Natural killer cell (primary cell): ENCODE results near the gene PTPN7. TPM values are rescaled to one million over a fixed set of nuclear protein-coding genes. Genes with fewer than 3 reads are reported as not detected.

Experiments used
- ATAC-seq, 3 donors: fragments of 150-1000 bp in 2 of 3; fragments of 200-7000 bp in 1 of 3; cut with Tn5 transposase; 1 replicate in 1 of 3; 2 replicates in 2 of 3; pipeline ENCODE4 v1.10.0; 2021; ENCODE audit warnings: mild to moderate bottlenecking in 2 of 3, moderate library complexity in 2 of 3
- DNase-seq, 2 donors: peaks; one replicate each; pipeline versions ENCODE4 v3.0.0 to v3.0.0-alpha.2; 2013 to 2021; ENCODE audit warnings: mixed read lengths in 1 of 2
- H3K27ac ChIP-seq: one replicate; pipeline ENCODE4 v1.5.1; 2013; ENCODE audit warnings: mild to moderate bottlenecking, low read length
- H3K27me3 ChIP-seq: one replicate; pipeline ENCODE4 v1.6.1; 2013; ENCODE audit warnings: low read length; ENCODE audit not compliant: control insufficient read depth, insufficient read depth
- H3K36me3 ChIP-seq: one replicate; pipeline ENCODE4 v1.6.1; 2013; ENCODE audit warnings: low read length; ENCODE audit not compliant: control insufficient read depth, insufficient read depth
- H3K4me1 ChIP-seq: one replicate; pipeline ENCODE4 v1.6.1; 2013; ENCODE audit warnings: low read length; ENCODE audit not compliant: control insufficient read depth, insufficient read depth
- H3K4me3 ChIP-seq: one replicate; pipeline ENCODE4 v1.5.1; 2013; ENCODE audit warnings: low read length
- H3K9me3 ChIP-seq: one replicate; pipeline ENCODE4 v1.6.1; 2013; ENCODE audit warnings: low read length; ENCODE audit not compliant: control insufficient read depth, insufficient read depth
- H3K27ac Mint-ChIP-seq, 2 donors: one replicate each; pipeline ENCODE4 v1.8.0; 2022; ENCODE audit warnings: mild to moderate bottlenecking in 2 of 2, mixed read lengths in 2 of 2, moderate library complexity in 1 of 2
- H3K27me3 Mint-ChIP-seq, 2 donors: one replicate each; pipeline ENCODE4 v1.8.0; 2022; ENCODE audit warnings: low read depth in 2 of 2, mixed read lengths in 2 of 2
- H3K36me3 Mint-ChIP-seq: one replicate; pipeline ENCODE4 v1.8.0; 2022; ENCODE audit warnings: mixed read lengths
- H3K4me1 Mint-ChIP-seq, 2 donors: one replicate each; pipeline ENCODE4 v1.8.0; 2022; ENCODE audit warnings: mixed read lengths in 2 of 2
- H3K4me3 Mint-ChIP-seq: one replicate; pipeline ENCODE4 v1.8.0; 2022; ENCODE audit warnings: mild to moderate bottlenecking, moderate library complexity, mixed read lengths
- H3K9me3 Mint-ChIP-seq, 2 donors: one replicate each; pipeline ENCODE4 v1.8.0; 2022; ENCODE audit warnings: mixed read lengths in 2 of 2
- WGBS: methylation state at CpG from one replicate; pipeline ENCODE4 v1.1.7; 2013; ENCODE audit warnings: missing lambda C conversion rate; ENCODE audit not compliant: insufficient coverage; 5-methylcytosine and 5-hydroxymethylcytosine counted together
- intact Hi-C: fragments of 100-400 bp; cut with micrococcal nuclease; formaldehyde crosslinking; loops from one replicate; pipeline ENCODE4 v1.14.2; 2022
- total RNA-seq, 4 donors: library from RNA; stranded (reverse); fragments of 120-200 nt in 1 of 4; gene quantifications; one replicate each; pipeline versions ENCODE4 v1.2.3 to v1.2.4, GENCODE V29; 2013 to 2022
- TF ChIP-seq, protein P1 (sequence below): fragments of 200-600 bp; IDR thresholded peaks from one replicate; pipeline ENCODE4 v1.8.0; 2022; ENCODE audit warnings: antibody characterized with exemption

The PTPN7 gene
- total RNA-seq, 3 donors from 2014 or later (not counting 1 experiment from before 2014, with no cell fraction given), result 144 to 241 (median 196) TPM

DNA sequence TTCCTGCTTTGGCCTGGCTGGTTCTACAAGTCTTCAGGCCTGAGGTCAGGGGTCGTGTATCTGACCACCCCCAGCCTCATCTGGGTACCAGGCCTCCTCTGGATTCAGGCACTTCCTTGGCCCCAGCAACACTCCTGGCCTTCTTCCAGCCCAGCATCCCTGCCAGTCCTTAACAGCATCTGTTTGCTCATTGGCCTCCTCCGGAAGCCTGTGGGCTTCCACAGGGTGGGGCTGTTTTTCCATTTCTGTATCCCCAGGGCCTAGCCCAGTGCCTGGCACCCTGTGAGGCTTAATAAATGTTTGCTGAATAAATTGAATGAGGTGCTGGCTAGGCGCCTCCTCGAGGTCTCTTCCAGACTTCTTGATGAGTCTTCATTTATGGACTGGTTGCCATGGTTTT is 59.2 kb downstream of the PTPN7 start:
- Mint-ChIP-seq H3K4me3 (no peak overlapping the region), H3K27me3 (peaks cover 0 to 3% of the 10 kb centered on the region in 2 donors), H3K27ac (no peak overlapping the region), H3K36me3 (no peaks in the 10 kb centered on the region), H3K9me3 (no peaks in the 10 kb centered on the region), H3K4me1 (no peaks in the 10 kb centered on the region)
- WGBS, result 74% methylated on average over 4 of the region's 4 CpGs
- H3K4me3 ChIP-seq, result no peak overlapping the region
- no peak for ATAC-seq
- intact Hi-C loops, result no loop called here
- no peak for DNase-seq
- H3K27ac ChIP-seq, result no peak overlapping the region
- no peaks in the 10 kb centered on the region for H3K27me3 ChIP-seq
- H3K36me3 ChIP-seq, result no peaks in the 10 kb centered on the region
- H3K4me1 ChIP-seq, result no peaks in the 10 kb centered on the region
- TF ChIP-seq, protein P1, sequence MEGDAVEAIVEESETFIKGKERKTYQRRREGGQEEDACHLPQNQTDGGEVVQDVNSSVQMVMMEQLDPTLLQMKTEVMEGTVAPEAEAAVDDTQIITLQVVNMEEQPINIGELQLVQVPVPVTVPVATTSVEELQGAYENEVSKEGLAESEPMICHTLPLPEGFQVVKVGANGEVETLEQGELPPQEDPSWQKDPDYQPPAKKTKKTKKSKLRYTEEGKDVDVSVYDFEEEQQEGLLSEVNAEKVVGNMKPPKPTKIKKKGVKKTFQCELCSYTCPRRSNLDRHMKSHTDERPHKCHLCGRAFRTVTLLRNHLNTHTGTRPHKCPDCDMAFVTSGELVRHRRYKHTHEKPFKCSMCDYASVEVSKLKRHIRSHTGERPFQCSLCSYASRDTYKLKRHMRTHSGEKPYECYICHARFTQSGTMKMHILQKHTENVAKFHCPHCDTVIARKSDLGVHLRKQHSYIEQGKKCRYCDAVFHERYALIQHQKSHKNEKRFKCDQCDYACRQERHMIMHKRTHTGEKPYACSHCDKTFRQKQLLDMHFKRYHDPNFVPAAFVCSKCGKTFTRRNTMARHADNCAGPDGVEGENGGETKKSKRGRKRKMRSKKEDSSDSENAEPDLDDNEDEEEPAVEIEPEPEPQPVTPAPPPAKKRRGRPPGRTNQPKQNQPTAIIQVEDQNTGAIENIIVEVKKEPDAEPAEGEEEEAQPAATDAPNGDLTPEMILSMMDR, result no peak
- H3K9me3 ChIP-seq, result no peaks in the 10 kb centered on the region

Other genes starting within 250 kb of the PTPN7 start
- not detected for gene LMOD1, start 214.1 kb downstream of the PTPN7 start, total RNA-seq
- gene TIMM17A, start 205.1 kb downstream of the PTPN7 start, total RNA-seq, result 10 to 100 TPM; 48.7 to 53.9 (median 51.8) TPM
- gene RNPEP, start 178.0 kb downstream of the PTPN7 start, total RNA-seq, result 10 to 100 TPM; 46.1 to 50.2 (median 47.9) TPM
- 1 to 10 TPM; 1.0 to 3.0 (median 2.0) TPM for gene ELF3, start 150.0 kb downstream of the PTPN7 start, total RNA-seq
- not detected for gene GPR37L1, start 37.7 kb downstream of the PTPN7 start, total RNA-seq
- gene ARL8A, start 15.9 kb downstream of the PTPN7 start, total RNA-seq, result 100 to 1,000 TPM; 109 to 120 (median 109) TPM
- 10 to 100 TPM; 58.3 to 65.2 (median 60.9) TPM for gene LGR6, start 33.2 kb upstream of the PTPN7 start, total RNA-seq
- 1 to 10 TPM in 2 of 3 donors, under 1 TPM in 1; 0.92 to 2.3 (median 1.3) TPM for gene UBE2T, start 181.3 kb upstream of the PTPN7 start, total RNA-seq
- 10 to 100 TPM; 27.8 to 47.5 (median 46.5) TPM for gene PPP1R12B, start 188.1 kb upstream of the PTPN7 start, total RNA-seq